WTC11 (cell line): ENCODE data around the gene FCGBP.

Experiments used
- ETV6 ChIP-seq: sonication (generic); formaldehyde crosslinking; IDR thresholded peaks from 2 replicates; pipeline ENCODE4 v1.8.1; 2022; ENCODE audit warnings: mild to moderate bottlenecking, missing genetic modification reagents
- FOXJ3 ChIP-seq: sonication (generic); formaldehyde crosslinking; IDR thresholded peaks from 2 replicates; pipeline ENCODE4 v1.9.0; 2021; ENCODE audit warnings: missing genetic modification reagents, mild to moderate bottlenecking, borderline replicate concordance
- ZNF219 ChIP-seq: sonication (generic); formaldehyde crosslinking; IDR thresholded peaks from 2 replicates; pipeline ENCODE4 v1.8.0; 2023; ENCODE audit warnings: missing genetic modification reagents, mild to moderate bottlenecking, borderline replicate concordance

DNA sequence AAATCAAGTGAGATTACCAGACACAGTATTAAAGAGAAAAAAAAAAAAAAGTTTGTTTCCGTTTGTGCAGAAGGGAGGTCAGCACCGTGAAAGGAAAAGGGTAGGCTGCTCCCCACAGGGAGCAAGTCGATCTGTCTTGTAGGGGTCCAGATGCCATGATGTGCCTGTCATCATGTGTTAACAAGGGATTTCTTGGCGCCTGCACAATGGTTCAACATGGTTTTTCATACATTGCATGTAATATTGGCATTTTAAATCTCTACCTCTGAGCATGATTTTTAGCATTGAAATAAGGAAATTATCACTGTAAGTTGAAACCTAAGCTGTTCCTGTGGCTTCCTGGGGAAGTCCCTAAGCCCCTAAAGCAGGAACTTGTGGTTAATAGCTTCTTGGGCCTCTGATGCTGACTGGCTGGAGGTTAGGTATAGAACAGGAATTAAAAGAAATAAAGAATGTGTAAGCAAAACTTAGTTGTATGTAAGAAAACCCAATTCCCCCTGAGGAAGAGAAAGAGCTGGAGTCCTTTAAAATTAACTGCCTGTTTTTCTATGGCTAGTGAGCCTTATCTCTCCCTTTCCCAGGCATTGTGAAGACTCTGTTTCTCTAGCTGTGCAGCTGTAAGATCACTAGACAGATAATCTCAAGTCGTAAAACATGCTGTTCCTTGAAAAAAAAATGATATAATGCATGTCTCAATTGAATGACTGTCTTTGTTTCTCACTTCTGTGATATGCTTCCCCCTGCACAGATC lies 7.4 kb upstream of the FCGBP start:
- no peak for TF ChIP-seq FOXJ3 (CRISPR knock-in tag)
- TF ChIP-seq ETV6 (CRISPR knock-in tag): no peak
- no peak for TF ChIP-seq ZNF219 (CRISPR knock-in tag)
